NOMO-1 treated with DMSO at 0.1 percent for 48 hours (cell line): ENCODE results near the gene CSNK1D.
"Not testable (repeated sequence)": the region's sequence is repeated elsewhere in the genome, so short reads cannot be mapped to it uniquely, and the experiment has no call there.

Source experiments
- DNase-seq: peaks from one replicate; lab custom pipeline; 2025; ENCODE audit not compliant: unreplicated experiment; lab: John Stamatoyannopoulos, UW

CSNK1D gene

DNA sequence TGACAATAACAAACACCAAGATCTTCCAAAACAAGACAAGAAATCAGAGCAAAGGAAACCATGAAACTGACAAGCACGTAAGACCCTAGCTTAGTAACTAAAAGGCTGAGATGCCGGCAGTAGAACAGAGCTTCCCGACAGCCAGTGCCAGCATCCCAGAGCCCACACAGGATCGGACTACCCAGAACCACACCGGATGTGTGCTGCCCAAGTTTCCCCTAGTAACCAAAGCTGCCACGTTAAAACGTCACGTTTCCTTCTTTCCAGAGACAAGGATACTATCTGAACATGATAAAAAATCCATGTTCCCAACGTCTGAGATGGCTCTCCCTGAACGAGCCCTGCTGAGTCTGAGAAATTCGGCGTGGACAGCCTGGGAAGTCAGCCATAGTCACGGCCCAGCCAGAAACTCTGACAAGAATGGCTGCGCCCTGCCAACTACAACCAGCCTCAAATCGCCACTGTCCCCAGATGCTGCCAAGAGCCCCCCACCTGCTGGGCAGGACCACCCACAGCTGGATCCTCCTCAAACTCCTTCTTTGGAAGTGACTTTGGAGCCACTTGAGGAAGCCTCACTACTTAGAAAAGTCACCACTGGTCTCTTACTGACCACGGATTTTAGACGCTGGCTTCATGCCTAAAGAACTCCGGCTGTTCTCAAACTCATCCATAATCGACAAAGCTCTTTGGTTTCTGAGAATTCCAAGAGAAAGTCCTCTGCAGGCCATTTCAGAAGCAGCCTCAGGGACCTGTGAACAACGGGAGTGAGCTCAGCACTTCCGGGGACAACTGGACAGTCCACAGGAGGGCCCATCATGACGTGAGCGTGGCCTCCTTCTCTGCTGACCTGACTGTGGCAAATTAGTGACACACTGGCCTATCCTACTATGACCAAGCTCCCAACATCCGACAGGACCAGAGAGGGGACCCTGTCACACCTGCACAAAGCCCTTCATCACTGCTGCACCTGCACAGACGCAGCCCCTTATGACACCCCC, 77.5 kb downstream of the CSNK1D start:
- no peak for DNase-seq

DNA sequence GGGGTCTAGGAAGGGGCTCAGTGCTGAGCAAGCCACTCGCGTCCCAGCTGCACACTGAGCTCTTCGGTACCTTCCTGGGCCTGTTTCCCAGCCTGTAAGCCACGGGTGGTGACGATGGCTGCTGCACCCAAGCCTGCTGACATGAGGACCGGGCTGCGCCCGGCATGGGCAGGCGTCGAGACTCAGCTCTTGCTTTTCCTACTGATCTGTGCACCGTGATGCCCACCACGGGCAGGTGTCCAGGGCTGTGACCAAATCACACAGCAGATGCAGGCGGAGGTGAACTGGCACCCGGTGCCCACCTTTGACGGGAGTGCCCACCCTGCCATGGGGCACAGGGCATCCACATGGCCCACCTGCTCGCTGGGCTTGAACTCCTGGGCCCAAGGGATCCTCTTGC, 78.7 kb downstream of the CSNK1D start:
- no peak for DNase-seq

DNA sequence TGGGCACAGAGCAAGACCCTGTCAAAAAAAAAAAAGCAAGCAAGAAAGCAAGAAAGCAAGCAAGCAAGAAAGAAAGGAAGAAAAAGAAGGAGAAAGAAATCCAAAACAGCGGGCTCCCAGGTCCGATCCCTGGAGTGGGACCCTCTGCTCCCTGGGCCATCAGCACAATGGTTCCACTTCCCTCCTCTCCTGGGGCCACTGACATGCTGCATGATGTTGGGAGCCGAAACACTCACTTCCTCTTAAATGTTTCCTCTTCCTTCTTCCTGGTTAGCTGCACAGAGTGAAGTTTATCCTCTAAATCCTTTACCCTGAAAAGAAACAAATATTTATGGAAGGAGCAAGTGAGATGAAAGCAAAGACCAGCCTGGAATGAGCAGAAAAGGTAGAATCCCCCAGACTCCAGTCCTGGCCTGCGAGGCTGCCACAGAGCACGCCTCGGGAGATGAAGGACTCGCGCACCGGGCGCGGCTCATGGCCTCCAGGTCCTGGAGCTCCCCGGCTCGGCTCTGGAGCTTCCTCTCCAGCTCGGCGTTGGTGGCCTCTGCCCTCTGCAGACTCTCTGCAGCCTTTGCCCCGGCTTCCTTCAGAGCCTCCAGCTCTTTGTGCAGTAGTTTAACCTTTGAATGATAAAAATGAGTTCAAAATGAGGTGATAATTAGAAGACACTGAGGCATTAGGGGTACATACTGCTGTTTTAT, 79.8 kb downstream of the CSNK1D start:
- DNase-seq: peak; percentile 75

DNA sequence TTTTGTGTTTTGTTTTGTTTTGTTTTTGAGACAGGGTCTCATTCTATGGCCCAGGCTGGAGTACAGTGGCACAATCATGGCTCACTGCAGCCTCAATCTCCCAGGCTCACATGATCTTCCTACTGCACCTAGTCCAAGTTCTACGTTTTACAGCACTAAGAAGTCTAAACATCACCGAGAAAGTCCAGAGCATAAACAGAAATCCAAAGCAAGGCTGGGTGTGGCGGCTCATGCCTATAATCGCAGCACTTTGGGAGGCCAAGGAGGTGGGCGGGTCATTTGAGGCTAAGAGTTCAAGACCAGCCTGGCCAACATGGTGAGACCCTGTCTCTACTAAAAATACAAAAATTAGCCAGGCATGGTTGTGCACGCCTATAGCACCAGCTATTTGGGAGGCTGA, 80.5 kb downstream of the CSNK1D start:
- not testable (repeated sequence) for DNase-seq
